Measurements from ENCODE around the gene C2orf81.

Gene C2orf81

GRCh38 chr2:74379851-74380789 lies 41.3 kb downstream of the C2orf81 start, which contains the start of gene DCTN1:
Gene DCTN1 (minus strand): TSS chr2:74380311. CDS start chr2:74380037, 274 bp downstream.
- H3K9me2 ChIP-seq (replicated peaks; ENCODE audit: insufficient read depth, low read length) = no peaks in the 10 kb centered on the region
- no peaks in the 10 kb centered on the region for H4K20me1 ChIP-seq (ENCODE audit: insufficient read depth, low read length)
- no peak for TF ChIP-seq EZH2phosphoT487 (IDR thresholded peaks at IDR 0.05; ENCODE audit: low read length)
- no peak for TF ChIP-seq EZH2 (optimal IDR thresholded peaks at IDR 0.05; ENCODE audit: low read depth, low read length)
- TF ChIP-seq CTCF (IDR thresholded peaks at IDR 0.05; ENCODE audit: low read length) = no peak
- DNase-seq = no peak
- no peak within 1 kb of the TSS for H2AFZ ChIP-seq (ENCODE audit: low read length)
- H3K4me1 ChIP-seq (ENCODE audit: low read length) = no peaks in the 10 kb centered on the region
- no peak within 1 kb of the TSS for H3K27ac ChIP-seq (ENCODE audit: low read length)
- no peaks in the 10 kb centered on the region for H3F3A ChIP-seq (ENCODE audit: insufficient read depth, low read length)
- H3K4me2 ChIP-seq (ENCODE audit: low read depth, low read length) = no peak within 1 kb of the TSS
- H3K36me3 ChIP-seq (replicated peaks; ENCODE audit: insufficient read depth, low read length) = no peaks in the 10 kb centered on the region; the same call in 1 of the 2 replicates
- H3K27me3 ChIP-seq (replicated peaks; ENCODE audit: insufficient read depth, low read length) = no peaks in the 10 kb centered on the region
- no peak within 1 kb of the TSS for H3K9ac ChIP-seq (ENCODE audit: low read length)
- peaks cover 13% of the 10 kb centered on the region for H3K79me2 ChIP-seq (ENCODE audit: low read length)
- no peaks in the 10 kb centered on the region for H3K9me3 ChIP-seq (replicated peaks; ENCODE audit: insufficient read depth, low read length)
- no peak within 1 kb of the TSS for H3K4me3 ChIP-seq (ENCODE audit: low read length)

GRCh38 chr2:74378007-74378406 lies 43.4 kb downstream of the C2orf81 start:
- H2AFZ ChIP-seq (ENCODE audit: low read length) = no peak overlapping the region

GRCh38 chr2:74375838-74376237 lies 45.6 kb downstream of the C2orf81 start:
- Histone ChIP-seq H3K4me2 (ENCODE audit: low read depth, low read length) (no peak overlapping the region), H3F3A (ENCODE audit: insufficient read depth, low read length) (no peaks in the 10 kb centered on the region), H3K9ac (ENCODE audit: low read length) (no peak overlapping the region), H3K4me3 (ENCODE audit: low read length) (no peak overlapping the region), H3K27me3 (replicated peaks; ENCODE audit: insufficient read depth, low read length) (no peaks in the 10 kb centered on the region), H3K9me2 (replicated peaks; ENCODE audit: insufficient read depth, low read length) (no peaks in the 10 kb centered on the region), H3K79me2 (ENCODE audit: low read length) (peaks cover 9% of the 10 kb centered on the region), H3K9me3 (replicated peaks; ENCODE audit: insufficient read depth, low read length) (no peaks in the 10 kb centered on the region), H3K36me3 (replicated peaks; ENCODE audit: insufficient read depth, low read length) (no peaks in the 10 kb centered on the region; the same call in 1 of the 2 replicates), H2AFZ (ENCODE audit: low read length) (no peak overlapping the region), H3K27ac (ENCODE audit: low read length) (no peak overlapping the region), H4K20me1 (ENCODE audit: insufficient read depth, low read length) (no peaks in the 10 kb centered on the region), H3K4me1 (ENCODE audit: low read length) (no peaks in the 10 kb centered on the region)
- DNase-seq = no peak
- TF ChIP-seq EZH2phosphoT487 (IDR thresholded peaks at IDR 0.05; ENCODE audit: low read length) = no peak
- TF ChIP-seq EZH2 (optimal IDR thresholded peaks at IDR 0.05; ENCODE audit: low read depth, low read length) = no peak
- TF ChIP-seq CTCF (IDR thresholded peaks at IDR 0.05; ENCODE audit: low read length) = no peak

More at GRCh38 chr2:74378007-74378406, 43.4 kb downstream of the C2orf81 start:
- H3K9me2 ChIP-seq (replicated peaks; ENCODE audit: insufficient read depth, low read length) = no peaks in the 10 kb centered on the region
- H3K27me3 ChIP-seq (replicated peaks; ENCODE audit: insufficient read depth, low read length) = no peaks in the 10 kb centered on the region
- no peak overlapping the region for H3K4me3 ChIP-seq (ENCODE audit: low read length)
- TF ChIP-seq EZH2phosphoT487 (IDR thresholded peaks at IDR 0.05; ENCODE audit: low read length) (no peak), EZH2 (optimal IDR thresholded peaks at IDR 0.05; ENCODE audit: low read depth, low read length) (no peak), CTCF (IDR thresholded peaks at IDR 0.05; ENCODE audit: low read length) (no peak)
- no peaks in the 10 kb centered on the region; the same call in 1 of the 2 replicates for H3K36me3 ChIP-seq (replicated peaks; ENCODE audit: insufficient read depth, low read length)
- no peaks in the 10 kb centered on the region for H3F3A ChIP-seq (ENCODE audit: insufficient read depth, low read length)
- no peak for DNase-seq
- H3K79me2 ChIP-seq (ENCODE audit: low read length) = peaks cover 13% of the 10 kb centered on the region
- no peak overlapping the region for H3K4me2 ChIP-seq (ENCODE audit: low read depth, low read length)
- no peak overlapping the region for H3K27ac ChIP-seq (ENCODE audit: low read length)
- H4K20me1 ChIP-seq (ENCODE audit: insufficient read depth, low read length) = no peaks in the 10 kb centered on the region
- no peaks in the 10 kb centered on the region for H3K4me1 ChIP-seq (ENCODE audit: low read length)
- H3K9ac ChIP-seq (ENCODE audit: low read length) = no peak overlapping the region
- H3K9me3 ChIP-seq (replicated peaks; ENCODE audit: insufficient read depth, low read length) = no peaks in the 10 kb centered on the region

Data from MM.1S (cell line).